Ascending aorta (tissue), 2 donors: ENCODE data around the gene HS3ST5. TPM values are rescaled to one million over a fixed set of nuclear protein-coding genes. Genes with fewer than 3 reads are reported as not detected.
"Not testable (repeated sequence)": the region's sequence is repeated elsewhere in the genome, so short reads cannot be mapped to it uniquely, and the experiment has no call there.

Source experiments
- DNase-seq, 2 donors: peaks; one replicate each; pipeline ENCODE4 v3.0.0-alpha.2; 2019; ENCODE audit warnings: low spot score in 2 of 2
- H3K27ac ChIP-seq, 2 donors: fragments of 200-600 bp; sonication (generic); one replicate each; pipeline ENCODE4 v1.5.1; 2016 to 2017; ENCODE audit warnings: mild to moderate bottlenecking in 1 of 2
- H3K27me3 ChIP-seq: fragments of 200-600 bp; sonication (generic); one replicate; pipeline ENCODE4 v1.5.1; 2017
- H3K36me3 ChIP-seq, 2 donors: fragments of 200-600 bp; sonication (generic); one replicate each; pipeline ENCODE4 v1.5.1; 2016
- H3K4me1 ChIP-seq, 2 donors: fragments of 200-600 bp; sonication (generic); one replicate each; pipeline ENCODE4 v1.5.1; 2016 to 2017; ENCODE audit warnings: mild to moderate bottlenecking in 1 of 2
- H3K4me3 ChIP-seq, 2 donors: fragments of 200-600 bp; sonication (generic); one replicate each; pipeline ENCODE4 v1.5.1; 2016 to 2017; ENCODE audit warnings: mild to moderate bottlenecking in 1 of 2
- H3K9me3 ChIP-seq, 2 donors: fragments of 200-600 bp; sonication (generic); one replicate each; pipeline ENCODE4 v1.5.1; 2016
- intact Hi-C: fragments of 100-400 bp; cut with DNase I; formaldehyde crosslinking; loops from one replicate; pipeline ENCODE4 v1.15.1; 2023
- total RNA-seq: library from RNA; depleted of rRNA; stranded (reverse); fragments of >200 nt; gene quantifications from one replicate; pipeline ENCODE4 v1.1.0, GENCODE V29; 2016
- TF ChIP-seq, protein P1 (sequence below), 3 experiments: fragments of 200-600 bp in 2 of 3; fragments of 450-650 bp in 1 of 3; sonication (generic) in 2 of 3; IDR thresholded peaks; one replicate each; pipeline ENCODE4 v1.5.1; 2016 to 2019; ENCODE audit warnings: antibody characterized with exemption in 3 of 3, mild to moderate bottlenecking in 1 of 3, moderate library complexity in 1 of 3

The HS3ST5 gene
- total RNA-seq, 1 donor from 2014 or later = not detected

DNA sequence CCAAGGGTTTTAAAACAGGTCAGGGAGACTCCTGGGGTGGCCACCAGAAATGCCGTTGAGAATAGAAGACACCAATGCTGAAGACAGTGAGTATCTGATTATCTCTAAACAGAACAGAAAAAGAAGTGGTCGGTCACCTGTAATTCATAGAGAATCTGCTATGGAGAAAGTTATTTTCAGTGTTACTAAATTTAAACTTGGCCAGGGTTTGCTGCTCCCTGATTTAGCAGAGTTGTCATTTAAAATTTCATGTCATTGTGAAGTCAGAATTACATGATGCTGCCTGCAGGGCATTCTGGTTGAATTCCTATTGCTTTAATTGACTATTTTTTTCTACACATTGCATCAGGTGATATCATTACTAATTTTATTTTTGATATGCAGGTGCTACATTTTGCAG, 114.1 kb downstream of the HS3ST5 start:
- Histone ChIP-seq H3K4me1 (no peaks in the 10 kb centered on the region), H3K36me3 (no peaks in the 10 kb centered on the region)

GRCh38 chr6:114227944-114228468, 114.8 kb downstream of the HS3ST5 start:
- intact Hi-C loops = no loop called here
- TF ChIP-seq, protein P1, sequence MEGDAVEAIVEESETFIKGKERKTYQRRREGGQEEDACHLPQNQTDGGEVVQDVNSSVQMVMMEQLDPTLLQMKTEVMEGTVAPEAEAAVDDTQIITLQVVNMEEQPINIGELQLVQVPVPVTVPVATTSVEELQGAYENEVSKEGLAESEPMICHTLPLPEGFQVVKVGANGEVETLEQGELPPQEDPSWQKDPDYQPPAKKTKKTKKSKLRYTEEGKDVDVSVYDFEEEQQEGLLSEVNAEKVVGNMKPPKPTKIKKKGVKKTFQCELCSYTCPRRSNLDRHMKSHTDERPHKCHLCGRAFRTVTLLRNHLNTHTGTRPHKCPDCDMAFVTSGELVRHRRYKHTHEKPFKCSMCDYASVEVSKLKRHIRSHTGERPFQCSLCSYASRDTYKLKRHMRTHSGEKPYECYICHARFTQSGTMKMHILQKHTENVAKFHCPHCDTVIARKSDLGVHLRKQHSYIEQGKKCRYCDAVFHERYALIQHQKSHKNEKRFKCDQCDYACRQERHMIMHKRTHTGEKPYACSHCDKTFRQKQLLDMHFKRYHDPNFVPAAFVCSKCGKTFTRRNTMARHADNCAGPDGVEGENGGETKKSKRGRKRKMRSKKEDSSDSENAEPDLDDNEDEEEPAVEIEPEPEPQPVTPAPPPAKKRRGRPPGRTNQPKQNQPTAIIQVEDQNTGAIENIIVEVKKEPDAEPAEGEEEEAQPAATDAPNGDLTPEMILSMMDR (IDR thresholded peaks at IDR 0.05) = no peak

More for the DNA sequence above, 114.1 kb downstream of the HS3ST5 start:
- Histone ChIP-seq H3K9me3 (no peaks in the 10 kb centered on the region), H3K4me3 (no peak overlapping the region), H3K27me3 (no peaks in the 10 kb centered on the region), H3K27ac (no peak overlapping the region)
- intact Hi-C loops = no loop called here
- TF ChIP-seq, protein P1 (IDR thresholded peaks at IDR 0.05) = no peak
- DNase-seq = no peak

DNA sequence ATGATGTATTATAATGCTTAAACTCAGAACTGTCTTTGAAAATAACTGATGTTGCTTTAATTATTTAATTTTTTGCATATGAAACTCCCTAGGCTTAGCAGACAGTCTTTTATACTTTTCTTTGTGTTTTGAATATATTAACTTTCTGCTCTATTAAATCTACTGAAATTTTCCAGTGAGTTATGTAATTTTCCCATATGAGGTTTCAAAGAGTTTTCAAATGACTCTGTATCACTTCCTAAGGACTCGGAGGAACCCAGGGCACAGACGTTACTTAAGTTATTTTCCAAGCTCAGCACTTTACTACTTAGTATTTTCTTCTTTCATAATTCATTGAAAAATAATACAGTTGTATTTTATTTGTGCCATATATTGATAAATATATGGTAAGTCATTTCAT, 122.6 kb downstream of the HS3ST5 start:
- no peak overlapping the region for H3K4me3 ChIP-seq
- no peak for DNase-seq
- H3K9me3 ChIP-seq = no peaks in the 10 kb centered on the region
- intact Hi-C loops = no loop called here
- no peak overlapping the region for H3K27ac ChIP-seq
- H3K27me3 ChIP-seq = no peaks in the 10 kb centered on the region
- no peaks in the 10 kb centered on the region for H3K36me3 ChIP-seq
- TF ChIP-seq, protein P1 (IDR thresholded peaks at IDR 0.05) = no peak
- no peaks in the 10 kb centered on the region for H3K4me1 ChIP-seq

More at GRCh38 chr6:114227944-114228468, 114.8 kb downstream of the HS3ST5 start:
- no peaks in the 10 kb centered on the region for H3K36me3 ChIP-seq
- DNase-seq = no peak
- H3K4me1 ChIP-seq = no peaks in the 10 kb centered on the region
- no peaks in the 10 kb centered on the region for H3K9me3 ChIP-seq
- H3K27me3 ChIP-seq = no peaks in the 10 kb centered on the region
- no peak overlapping the region for H3K4me3 ChIP-seq
- no peak overlapping the region for H3K27ac ChIP-seq

- intact Hi-C loops = no loop called here
Measured at GRCh38 chr6:114218437-114219340, 124.1 kb downstream of the HS3ST5 start.

GRCh38 chr6:114217996-114218395, 124.8 kb downstream of the HS3ST5 start:
- H3K27ac ChIP-seq, H3K4me1 ChIP-seq, DNase-seq, intact Hi-C loops, H3K9me3 ChIP-seq, H3K36me3 ChIP-seq, H3K4me3 ChIP-seq, H3K27me3 ChIP-seq: not testable (repeated sequence)

More at GRCh38 chr6:114218437-114219340, 124.1 kb downstream of the HS3ST5 start:
- no peak overlapping the region for H3K4me3 ChIP-seq
- H3K4me1 ChIP-seq = no peaks in the 10 kb centered on the region
- no peaks in the 10 kb centered on the region for H3K36me3 ChIP-seq
- H3K27me3 ChIP-seq = no peaks in the 10 kb centered on the region
- H3K9me3 ChIP-seq = no peaks in the 10 kb centered on the region
- H3K27ac ChIP-seq = no peak overlapping the region
- no peak for DNase-seq
- TF ChIP-seq, protein P1 (IDR thresholded peaks at IDR 0.05) = no peak

GRCh38 chr6:114216789-114217467, 125.9 kb downstream of the HS3ST5 start:
- Histone ChIP-seq H3K4me1 (no peaks in the 10 kb centered on the region), H3K27me3 (no peaks in the 10 kb centered on the region), H3K36me3 (no peaks in the 10 kb centered on the region), H3K4me3 (no peak overlapping the region), H3K27ac (no peak overlapping the region), H3K9me3 (no peaks in the 10 kb centered on the region)
- TF ChIP-seq, protein P1 (IDR thresholded peaks at IDR 0.05) = no peak
- no peak for DNase-seq
- intact Hi-C loops = no loop called here
